A549 (cell line): ENCODE measurements around the gene RGMA.
"Not testable (repeated sequence)": the region's sequence is repeated elsewhere in the genome, so short reads cannot be mapped to it uniquely, and the experiment has no call there.

ENCODE experiments used
- ZSCAN20 ChIP-seq: fragments of 250-450 bp; sonication (Bioruptor Pico); IDR thresholded peaks from 2 replicates; pipeline ENCODE4 v1.8.0; 2022; ENCODE audit warnings: mild to moderate bottlenecking, moderate library complexity
- TF ChIP-seq, protein P1 (sequence below): fragments of >200 bp; sonication (Bioruptor Twin); formaldehyde crosslinking; IDR thresholded peaks from 3 replicates; pipeline ENCODE4 v1.5.1; 2016

DNA sequence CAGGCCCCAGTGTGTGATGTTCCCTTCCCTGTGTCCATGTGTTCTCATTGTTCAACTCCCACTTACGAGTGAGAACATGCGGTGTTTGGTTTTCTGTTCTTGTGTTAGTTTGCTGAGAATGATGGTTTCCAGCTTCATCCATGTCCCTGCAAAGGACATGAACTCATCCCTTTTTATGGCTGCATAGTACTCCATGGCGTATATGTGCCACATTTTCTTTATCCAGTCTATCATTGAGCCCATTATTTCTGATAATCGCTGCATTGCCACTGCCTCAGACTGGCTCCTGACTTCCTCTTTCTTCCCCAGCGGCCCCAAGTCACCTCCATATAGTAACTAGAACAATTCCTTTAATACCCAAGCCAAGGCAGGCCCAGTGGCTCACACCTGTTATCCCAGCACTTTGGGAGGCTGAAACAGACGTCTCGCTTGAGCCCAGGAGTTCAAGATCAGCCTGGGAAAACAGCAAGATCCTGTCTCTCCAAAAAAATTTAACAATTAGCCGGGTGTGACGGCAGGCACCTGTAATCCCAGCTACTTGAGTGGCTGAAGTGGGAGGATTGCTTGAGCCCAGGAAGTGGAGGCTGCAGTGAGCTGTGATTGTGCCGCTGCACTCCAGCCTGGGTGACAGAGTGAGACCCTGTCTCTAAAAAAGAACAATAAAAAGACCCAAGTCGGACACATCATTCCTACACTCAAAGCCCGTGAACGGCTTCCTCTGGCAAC lies 49.3 kb downstream of the RGMA start:
- TF ChIP-seq, protein P1, sequence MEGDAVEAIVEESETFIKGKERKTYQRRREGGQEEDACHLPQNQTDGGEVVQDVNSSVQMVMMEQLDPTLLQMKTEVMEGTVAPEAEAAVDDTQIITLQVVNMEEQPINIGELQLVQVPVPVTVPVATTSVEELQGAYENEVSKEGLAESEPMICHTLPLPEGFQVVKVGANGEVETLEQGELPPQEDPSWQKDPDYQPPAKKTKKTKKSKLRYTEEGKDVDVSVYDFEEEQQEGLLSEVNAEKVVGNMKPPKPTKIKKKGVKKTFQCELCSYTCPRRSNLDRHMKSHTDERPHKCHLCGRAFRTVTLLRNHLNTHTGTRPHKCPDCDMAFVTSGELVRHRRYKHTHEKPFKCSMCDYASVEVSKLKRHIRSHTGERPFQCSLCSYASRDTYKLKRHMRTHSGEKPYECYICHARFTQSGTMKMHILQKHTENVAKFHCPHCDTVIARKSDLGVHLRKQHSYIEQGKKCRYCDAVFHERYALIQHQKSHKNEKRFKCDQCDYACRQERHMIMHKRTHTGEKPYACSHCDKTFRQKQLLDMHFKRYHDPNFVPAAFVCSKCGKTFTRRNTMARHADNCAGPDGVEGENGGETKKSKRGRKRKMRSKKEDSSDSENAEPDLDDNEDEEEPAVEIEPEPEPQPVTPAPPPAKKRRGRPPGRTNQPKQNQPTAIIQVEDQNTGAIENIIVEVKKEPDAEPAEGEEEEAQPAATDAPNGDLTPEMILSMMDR: not testable (repeated sequence)
- TF ChIP-seq ZSCAN20 (CRISPR knock-in tag): not testable (repeated sequence)
